Iris pigment epithelial cell (primary cell): ENCODE data around the gene DLD.
"Not testable (repeated sequence)": the region's sequence is repeated elsewhere in the genome, so short reads cannot be mapped to it uniquely, and the experiment has no call there.

Experiments used
- DNase-seq: peaks from one replicate; pipeline ENCODE4 v3.0.0-alpha.2; 2011; ENCODE audit warnings: low read depth

Gene DLD

DNA sequence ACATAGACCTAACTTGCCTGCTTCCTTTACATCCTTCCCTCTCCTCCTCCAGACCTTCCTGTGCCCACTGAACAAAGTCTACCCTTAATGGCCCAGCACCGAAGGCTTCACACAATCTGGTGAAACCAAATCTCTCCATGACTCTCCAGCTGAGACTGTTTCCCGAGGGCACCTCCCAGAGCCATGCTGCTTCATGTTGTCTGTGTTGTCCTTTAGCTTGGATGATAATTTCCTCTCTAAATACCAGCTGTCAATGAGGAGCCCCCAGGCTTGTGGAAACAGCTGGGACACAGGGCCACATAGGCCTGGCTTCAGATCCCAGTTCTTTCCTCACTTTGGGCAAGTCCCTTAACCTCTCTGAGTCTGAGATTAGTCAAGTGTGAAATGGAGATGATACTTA, 54.3 kb downstream of the DLD start:
- no peak for DNase-seq

GRCh38 chr7:107946451-107946850, 55.5 kb downstream of the DLD start:
- peak; percentile 75 for DNase-seq

- no peak for DNase-seq
Observed at GRCh38 chr7:107946881-107947280, 55.9 kb downstream of the DLD start.

- DNase-seq = peak; percentile 91
Observed at GRCh38 chr7:107948645-107949442, 57.9 kb downstream of the DLD start.

DNA sequence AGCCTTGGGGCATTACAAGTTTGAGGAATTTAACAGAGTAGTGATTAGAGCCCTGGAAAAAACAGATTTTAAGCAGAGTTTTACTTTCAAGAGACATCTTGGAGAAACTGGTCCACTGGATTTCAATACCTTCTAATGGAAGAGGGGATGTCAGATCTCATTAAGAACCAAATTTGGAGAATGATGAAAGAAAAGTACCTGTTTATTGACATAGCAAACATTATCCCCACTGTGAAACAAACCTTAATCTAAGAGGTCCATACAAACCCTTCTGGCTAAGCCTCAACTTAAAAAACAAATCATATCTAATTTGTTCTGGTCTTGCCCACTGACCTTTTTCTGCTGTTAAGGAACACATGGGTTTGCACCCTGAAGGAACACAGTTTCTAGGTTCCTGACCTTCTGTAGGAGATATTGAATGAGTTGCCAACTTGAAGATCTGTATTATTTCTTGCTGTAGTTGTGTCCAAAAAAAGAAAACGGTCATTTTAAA, 58.5 kb downstream of the DLD start:
- DNase-seq = no peak

- no peak for DNase-seq
Observed at GRCh38 chr7:107951172-107951787, 60.3 kb downstream of the DLD start.

- no peak for DNase-seq
Observed at GRCh38 chr7:107951896-107952295, 60.9 kb downstream of the DLD start.

GRCh38 chr7:107953265-107953923, 62.4 kb downstream of the DLD start:
- DNase-seq = no peak

- no peak for DNase-seq
Observed at GRCh38 chr7:107953924-107954303, 62.9 kb downstream of the DLD start.

DNA sequence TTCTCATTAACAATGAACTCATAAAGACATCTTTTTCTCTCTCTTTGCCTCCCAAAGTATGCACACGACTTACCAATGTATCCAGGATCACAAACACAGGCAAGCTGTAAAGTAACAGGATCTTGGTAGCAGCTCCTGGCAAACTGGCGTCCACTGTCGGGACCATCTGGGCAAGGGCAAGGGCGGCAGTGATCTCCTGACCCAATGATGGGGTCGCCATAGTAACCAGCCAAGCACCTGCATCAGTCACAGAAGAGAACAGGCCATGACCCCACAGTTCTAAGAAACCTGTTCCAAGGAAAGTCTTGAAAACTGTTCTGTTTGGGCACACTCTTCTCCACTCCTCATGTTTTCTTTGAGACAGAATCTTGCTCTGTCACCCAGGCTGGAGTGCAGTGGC, 64.4 kb downstream of the DLD start:
- no peak for DNase-seq

DNA sequence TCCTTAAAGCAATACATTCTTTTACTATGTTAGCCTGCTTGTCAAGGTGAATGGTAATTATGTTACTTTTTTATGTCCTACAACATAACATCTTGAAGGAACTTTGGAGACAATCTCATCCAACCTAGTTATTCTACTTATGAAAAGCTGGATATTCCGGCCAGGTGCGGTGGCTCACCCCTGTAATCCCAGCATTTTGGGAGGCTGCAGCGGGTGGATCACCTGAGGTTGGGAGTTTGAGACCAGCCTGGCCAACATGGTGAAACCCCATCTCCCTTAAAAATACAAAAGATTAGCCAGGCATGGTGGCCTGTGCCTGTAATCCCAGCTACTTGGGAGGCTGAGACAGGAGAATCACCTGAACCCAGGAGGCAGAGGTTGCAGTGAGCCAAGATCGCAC, 66.0 kb downstream of the DLD start:
- DNase-seq = not testable (repeated sequence)

DNA sequence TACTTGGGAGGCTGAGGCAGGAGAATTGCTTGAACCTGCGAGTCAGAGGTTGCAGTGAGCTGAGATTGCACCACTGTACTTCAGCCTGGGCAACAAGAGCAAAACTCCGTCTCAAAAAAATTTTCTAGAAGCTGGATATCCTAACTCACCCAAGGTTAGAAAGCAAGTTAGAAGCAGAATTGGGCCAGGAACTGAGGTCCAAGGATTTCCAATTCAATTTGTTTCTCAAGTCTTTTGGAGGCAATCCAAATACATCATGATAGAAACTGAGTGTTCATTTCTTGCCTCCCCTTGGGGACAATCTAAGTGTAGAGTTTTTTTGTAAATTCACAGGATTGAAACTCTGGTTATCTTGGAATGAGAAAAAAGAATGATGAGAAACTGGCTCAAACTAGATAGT, 66.5 kb downstream of the DLD start:
- no peak for DNase-seq

GRCh38 chr7:107958764-107959526, 68.0 kb downstream of the DLD start:
- peak; percentile 94 for DNase-seq

DNA sequence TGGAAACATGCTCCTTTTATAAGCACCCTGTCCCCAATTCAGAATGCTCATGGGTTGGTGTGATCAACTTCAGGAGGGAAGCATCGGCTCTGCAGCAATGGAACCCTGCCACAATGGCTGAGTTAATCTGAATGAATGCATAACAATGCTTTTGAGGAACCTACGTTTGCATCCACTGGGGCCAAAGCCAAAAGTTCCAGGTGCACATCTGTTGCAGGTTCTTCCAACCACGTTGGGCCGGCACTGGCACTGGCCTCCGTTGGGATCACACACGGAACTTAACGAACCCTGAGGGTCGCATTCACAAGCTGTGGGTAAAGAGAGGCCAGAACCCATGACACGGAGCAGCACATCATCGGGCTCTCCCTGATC, 68.5 kb downstream of the DLD start:
- no peak for DNase-seq

- DNase-seq = no peak
Observed at GRCh38 chr7:107960272-107960671, 69.3 kb downstream of the DLD start.

GRCh38 chr7:107961405-107961804, 70.4 kb downstream of the DLD start:
- DNase-seq = no peak

GRCh38 chr7:107962817-107963216, 71.8 kb downstream of the DLD start:
- no peak for DNase-seq

DNA sequence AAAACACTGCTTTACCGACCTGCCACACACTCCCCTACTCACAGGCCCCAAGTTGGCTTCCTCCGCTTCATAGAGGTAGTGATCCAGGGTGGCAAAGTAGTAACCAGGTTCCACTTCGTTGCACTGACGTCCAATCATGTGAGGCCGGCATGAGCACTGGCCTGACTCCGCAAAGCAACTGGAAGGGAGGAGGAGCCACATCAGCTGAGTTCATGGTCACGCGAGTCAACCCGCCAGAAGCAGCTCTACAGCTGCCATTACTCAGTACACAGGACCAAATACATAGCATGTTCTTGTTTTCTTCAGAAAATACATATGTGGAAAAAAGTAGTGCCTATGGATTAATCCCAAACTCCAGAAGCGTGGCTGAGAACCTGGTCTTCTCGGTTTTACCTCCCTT, 73.5 kb downstream of the DLD start:
- DNase-seq = no peak

- DNase-seq = peak; percentile 91
Observed at GRCh38 chr7:107966711-107967110, 75.7 kb downstream of the DLD start.

DNA sequence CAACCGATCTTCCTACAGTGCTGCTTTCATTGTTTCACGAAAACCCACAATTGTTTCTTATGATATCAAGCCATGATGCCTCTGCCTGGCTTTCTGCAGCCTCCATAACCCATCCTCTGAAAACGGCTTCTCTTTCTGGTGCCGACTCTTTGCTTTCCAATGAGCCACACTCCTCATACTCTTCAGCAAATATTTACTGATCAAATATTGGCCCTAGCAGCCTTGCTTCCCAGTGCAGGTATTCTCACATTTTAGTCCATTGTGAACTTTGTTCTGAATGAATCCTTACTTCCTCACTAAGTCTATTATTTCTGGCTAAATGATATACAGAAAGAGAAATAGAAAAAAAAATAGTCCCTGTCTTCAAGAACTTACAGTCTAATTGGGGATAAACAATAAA, 76.4 kb downstream of the DLD start:
- no peak for DNase-seq

GRCh38 chr7:107968449-107968848, 77.5 kb downstream of the DLD start:
- DNase-seq = no peak

DNA sequence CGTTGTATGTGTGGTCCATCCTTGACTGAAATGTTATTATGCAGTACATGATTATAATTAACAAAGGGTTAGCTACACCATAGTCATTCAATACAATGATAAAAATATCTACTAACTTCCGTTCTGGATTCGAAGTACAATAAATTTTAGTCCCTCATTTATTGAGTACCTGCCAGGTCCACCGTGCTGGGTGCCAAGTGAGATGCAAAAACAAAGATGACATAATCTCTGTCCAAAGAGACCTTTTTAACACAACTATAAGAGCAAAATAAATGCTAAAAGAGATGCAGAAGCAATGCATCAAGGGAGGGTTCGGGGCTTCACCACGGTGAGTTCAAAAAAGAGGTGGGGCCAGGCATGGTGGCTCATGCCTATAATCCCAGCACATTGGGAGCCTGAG, 78.9 kb downstream of the DLD start:
- no peak for DNase-seq
